ENCODE measurements around the gene UBL3.

UBL3 gene

GRCh38 chr13:29850213-29850898 lies at the start of gene UBL3:
UBL3 (minus strand) TSS chr13:29850617; CDS start chr13:29849538, 1,079 bp downstream.
- peak; percentile 98 for DNase-seq (ENCODE audit: low spot score)

DNA sequence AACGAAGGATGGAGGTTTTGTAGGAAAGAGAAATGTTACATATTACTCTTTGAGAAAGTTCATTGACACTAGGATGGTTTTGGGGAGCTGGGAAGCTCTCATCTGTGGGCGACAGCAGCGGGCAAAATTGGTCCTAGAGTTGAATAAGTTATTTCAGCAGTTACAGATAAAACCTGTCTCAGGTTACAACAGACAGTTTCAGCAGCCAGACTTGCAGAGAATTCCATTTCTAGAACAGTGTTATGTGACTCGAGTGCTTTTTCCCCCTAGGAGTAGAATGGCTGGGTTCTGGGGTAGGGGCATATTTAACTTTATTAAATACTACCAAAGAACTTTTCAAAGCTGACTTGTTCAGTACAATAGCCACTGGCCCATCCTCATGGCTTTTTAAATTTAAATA lies 46.7 kb upstream of the UBL3 start:
- no peak for DNase-seq (ENCODE audit: low spot score)

- no peak for DNase-seq (ENCODE audit: low spot score)
Measured at GRCh38 chr13:29893438-29893837, 43.0 kb upstream of the UBL3 start.

GRCh38 chr13:29892151-29892550 lies 41.7 kb upstream of the UBL3 start:
- DNase-seq (ENCODE audit: low spot score), result no peak

GRCh38 chr13:29889111-29889510 lies 38.7 kb upstream of the UBL3 start:
- no peak for DNase-seq (ENCODE audit: low spot score)

- no peak for DNase-seq (ENCODE audit: low spot score)
Measured at GRCh38 chr13:29888306-29888705, 37.9 kb upstream of the UBL3 start.

DNA sequence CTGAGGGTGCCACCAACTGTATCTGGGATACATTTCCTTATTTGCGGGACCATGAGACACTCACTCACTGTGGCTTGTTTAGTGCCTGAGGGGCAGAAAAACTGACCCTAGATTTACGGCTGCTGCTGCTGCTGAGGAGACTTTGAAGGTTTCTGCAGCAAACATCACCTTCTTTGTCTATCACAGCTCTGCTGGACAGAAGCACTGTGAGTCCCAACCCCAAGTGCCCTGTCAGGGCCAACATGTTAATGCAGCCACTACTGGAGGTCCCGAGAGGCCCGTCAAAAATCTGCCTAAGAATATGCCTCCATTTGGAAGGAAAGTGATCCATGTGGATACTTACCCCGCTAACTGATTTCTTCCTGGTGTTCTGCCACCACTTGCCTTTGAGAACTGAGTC lies 37.3 kb upstream of the UBL3 start:
- DNase-seq (ENCODE audit: low spot score), result no peak

DNA sequence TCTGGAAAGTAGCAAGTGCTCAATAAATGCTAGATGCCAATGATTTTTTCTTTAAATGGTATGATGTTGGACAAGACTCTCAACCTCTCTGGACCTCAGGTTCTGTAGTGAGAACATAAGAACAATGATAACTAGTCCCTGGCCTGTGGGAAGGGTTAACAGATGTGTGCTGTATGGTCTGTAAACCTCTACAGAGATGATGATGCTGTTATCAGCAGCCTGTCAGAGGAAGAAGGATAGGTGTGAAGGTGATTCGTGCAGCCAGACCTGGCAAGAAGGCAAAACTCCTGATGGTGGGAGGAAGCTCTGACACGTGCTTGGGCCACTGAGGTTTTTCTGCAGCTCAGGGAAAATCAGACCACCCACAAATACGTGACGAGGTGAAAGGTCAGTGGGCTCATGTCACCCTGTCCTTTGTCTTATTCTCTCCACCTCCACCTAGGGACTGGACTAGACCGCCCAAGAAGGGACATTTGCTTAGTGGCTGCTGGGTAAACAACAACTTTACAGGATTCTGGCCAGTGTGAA lies 36.7 kb upstream of the UBL3 start:
- no peak for DNase-seq (ENCODE audit: low spot score)

DNA sequence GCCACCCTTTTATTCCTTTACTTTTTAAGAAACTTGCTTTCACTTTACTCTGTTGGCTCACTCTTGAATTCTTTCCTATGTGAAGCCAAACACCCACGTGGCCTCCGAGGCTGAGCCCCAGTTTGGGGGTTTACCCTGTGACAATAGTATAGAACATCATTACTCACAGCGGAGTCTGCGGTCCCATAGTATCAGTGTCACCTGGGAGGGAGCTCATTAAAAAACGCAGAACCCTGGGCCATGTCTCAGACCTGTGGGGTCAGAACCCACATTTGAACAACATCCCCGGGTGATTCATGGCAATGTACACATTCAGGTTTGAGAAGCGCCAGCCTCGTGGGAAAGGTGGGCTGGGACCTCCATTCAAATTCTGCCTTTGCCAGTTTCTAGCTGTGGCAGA lies 36.0 kb upstream of the UBL3 start:
- no peak for DNase-seq (ENCODE audit: low spot score)

- no peak for DNase-seq (ENCODE audit: low spot score)
Measured at GRCh38 chr13:29885989-29886388, 35.6 kb upstream of the UBL3 start.

DNA sequence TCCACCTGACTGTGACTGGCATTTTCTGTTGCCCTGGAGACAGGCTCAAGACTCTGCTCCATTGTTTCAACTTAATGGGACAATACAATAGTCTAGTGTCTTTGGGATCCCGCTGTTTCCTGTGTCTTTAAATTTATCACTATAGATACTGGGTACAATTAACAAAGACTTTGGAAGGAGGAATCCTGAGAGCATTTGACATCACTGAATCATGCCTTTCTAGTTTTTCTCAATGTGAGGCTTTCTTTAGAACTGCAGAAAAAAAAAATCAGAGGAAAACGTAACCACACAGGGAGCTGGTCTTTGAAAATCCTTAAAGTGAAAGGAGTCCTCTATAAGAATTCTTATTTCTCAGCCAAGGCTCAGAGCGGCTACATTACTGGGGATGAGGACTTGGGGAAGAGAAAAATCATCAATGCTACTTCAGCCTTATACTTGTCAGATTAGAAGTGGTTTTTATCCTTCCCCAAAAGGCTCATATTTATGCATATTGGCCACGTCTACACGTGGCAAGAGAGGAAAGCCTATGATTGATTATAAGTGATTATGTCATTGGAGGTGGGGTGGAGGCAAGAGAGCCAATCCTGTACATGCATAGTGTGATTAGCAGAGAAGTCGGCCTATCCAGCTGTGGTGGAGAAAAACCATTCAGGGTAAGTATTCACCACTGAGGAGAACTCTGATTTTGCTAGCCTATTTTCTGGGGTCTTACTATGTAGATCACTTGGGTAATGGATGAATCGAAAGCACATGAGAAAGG lies 34.4 kb upstream of the UBL3 start:
- no peak for DNase-seq (ENCODE audit: low spot score)

DNA sequence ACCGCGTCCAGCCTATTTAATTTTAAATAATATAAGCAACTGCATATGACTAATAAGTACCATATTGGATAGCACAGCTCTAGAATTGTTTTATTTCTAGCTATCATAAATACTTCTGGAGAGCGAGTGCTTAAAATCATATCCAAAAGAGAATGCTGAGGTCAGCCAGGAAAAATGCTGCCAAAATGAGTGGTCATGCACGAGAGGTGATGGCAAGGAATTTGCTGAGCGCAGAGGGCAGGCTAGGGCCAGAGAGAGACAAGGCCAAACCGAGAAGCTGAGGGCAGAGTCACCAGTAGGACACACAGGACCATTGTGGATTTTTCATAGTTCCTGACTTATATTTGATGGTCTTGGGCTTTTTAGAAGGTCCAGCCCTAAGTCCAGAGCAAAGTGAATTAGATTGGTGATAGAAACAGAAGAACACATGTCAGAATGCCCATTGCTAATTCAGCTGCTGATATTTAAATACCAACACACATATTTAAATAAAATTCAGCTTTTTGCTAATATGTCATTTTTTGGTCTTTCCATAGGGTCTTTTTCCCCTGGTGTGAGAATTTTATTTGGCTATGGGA lies 33.6 kb upstream of the UBL3 start:
- DNase-seq (ENCODE audit: low spot score), result no peak

- no peak for DNase-seq (ENCODE audit: low spot score)
Measured at GRCh38 chr13:29882076-29882475, 31.7 kb upstream of the UBL3 start.

DNA sequence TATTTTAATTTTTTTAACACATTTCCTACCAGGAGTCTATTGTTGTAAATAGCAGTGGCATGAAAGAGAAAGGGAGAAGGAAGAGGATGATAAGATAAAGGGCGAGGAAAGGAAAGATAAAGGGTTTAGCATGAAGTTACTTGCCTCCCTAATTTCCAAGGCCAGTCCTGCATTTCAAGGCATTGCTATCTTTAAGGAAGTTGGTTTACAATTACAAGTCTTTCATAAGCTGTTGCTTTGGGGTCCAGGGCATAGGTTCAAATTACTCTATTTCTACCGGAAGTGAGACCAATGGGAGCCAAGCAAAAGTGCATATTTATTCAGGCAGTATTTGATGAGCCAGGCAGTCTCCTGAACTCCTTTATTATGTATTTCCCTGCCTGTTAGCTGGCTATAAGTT lies 27.7 kb upstream of the UBL3 start:
- no peak for DNase-seq (ENCODE audit: low spot score)

GRCh38 chr13:29877456-29878078 lies 27.1 kb upstream of the UBL3 start:
- no peak for DNase-seq (ENCODE audit: low spot score)

- no peak for DNase-seq (ENCODE audit: low spot score)
Measured at GRCh38 chr13:29875646-29876045, 25.2 kb upstream of the UBL3 start.

DNA sequence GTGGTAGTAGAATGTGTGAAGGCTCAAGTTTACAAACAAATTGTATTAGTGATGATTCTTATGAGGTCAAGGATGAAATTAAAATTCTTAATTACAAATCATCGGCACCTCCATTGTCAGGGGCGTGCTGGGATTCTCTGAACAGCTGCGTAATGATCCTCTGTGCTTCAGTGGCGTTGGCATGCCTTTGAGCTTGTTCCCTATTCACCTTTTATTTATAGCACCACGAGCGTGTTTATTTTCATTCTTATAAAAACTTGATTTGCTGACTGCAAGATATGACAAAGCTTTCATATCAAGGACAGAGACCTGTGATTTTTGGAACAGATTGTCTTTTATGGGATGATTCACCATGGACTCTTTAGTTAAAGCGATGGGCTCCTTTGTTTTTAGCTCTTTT lies 18.2 kb upstream of the UBL3 start:
- DNase-seq (ENCODE audit: low spot score), result no peak

DNA sequence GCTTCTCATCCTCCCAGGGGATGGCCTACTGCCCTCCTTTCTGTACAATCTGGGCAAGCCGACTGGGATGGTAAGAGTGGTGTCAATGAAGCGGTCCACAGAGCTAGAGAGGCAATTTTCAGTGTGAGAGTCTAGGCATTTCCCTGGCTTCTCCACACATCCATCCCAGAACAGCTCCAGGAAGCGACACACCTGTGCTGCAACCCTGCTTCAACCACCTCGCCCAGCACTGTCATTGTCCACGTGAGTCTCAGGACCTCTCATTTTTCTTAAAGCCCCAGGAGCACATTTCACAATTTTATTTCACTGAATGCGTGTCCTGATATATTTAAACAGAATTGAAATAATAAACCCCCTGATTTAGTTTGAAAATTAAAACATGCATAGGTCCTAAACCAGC lies 15.5 kb upstream of the UBL3 start:
- no peak for DNase-seq (ENCODE audit: low spot score)

- DNase-seq (ENCODE audit: low spot score), result no peak
Measured at GRCh38 chr13:29861694-29862110, 11.3 kb upstream of the UBL3 start.

- DNase-seq (ENCODE audit: low spot score), result no peak
Measured at GRCh38 chr13:29859971-29860370, 9.6 kb upstream of the UBL3 start.

DNA sequence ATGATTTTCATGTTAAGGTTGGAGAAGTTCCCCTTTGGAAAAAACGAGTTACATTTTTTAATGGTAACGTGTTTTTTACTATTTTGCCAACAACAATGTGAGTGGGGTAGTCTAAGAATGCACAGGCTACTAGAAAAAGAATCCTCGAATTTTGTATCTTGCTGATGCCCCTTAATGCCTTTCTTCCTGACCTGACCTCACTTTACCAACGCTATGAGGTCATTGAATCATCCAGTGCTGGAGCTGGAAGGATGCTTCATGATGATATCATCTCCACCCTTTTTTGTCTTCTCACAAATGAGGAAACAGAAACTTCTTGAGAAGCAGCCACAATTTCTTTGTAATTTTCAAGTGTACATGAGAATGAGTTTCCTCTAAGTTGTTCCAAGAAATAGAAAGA lies 8.2 kb upstream of the UBL3 start:
- no peak for DNase-seq (ENCODE audit: low spot score)

DNA sequence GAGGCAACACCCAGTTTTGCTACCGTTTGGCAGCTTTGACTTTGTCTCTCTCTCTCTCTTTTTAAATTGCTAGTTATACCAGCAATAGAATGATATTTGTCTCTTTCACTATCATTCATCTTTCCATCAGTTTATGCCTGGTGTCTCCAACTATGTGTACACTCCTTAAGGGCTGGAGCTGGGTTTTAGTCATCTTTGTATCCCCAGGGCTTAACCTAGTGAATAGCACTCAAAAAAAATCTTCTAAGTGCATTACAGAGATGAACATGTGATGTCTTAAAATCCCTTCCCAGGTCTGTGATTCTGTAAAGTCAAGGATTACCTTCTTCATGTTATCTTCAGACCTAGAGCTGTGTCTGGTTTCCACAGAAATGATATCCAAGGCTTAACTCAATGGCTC lies 7.8 kb upstream of the UBL3 start:
- no peak for DNase-seq (ENCODE audit: low spot score)

DNA sequence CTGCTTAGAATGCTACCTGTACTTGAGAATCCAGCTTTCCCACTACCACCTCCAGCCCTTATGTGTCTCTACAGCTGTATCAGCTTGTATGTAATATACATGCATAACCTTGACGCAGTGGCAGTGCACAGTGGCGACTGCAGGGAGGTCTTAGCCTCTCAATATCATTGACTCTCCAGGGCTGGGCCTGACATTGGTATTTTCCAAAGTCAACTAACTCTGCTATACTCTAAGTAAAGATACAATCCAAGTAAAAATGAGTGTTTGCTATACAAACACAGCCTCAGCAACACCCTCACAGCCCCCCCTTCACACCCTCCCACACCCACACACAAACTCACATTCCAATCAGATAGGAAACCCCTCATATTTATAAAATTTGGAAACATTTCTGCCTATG lies 6.7 kb upstream of the UBL3 start:
- DNase-seq (ENCODE audit: low spot score), result no peak
